Endothelial cell of umbilical vein (primary cell): Measurements from ENCODE around the gene C9orf152. TPM values are rescaled to one million over a fixed set of nuclear protein-coding genes. Genes with fewer than 3 reads are reported as not detected.

Experiments used
- BruUV-seq: library from RNA; stranded (reverse); fragments of 400-500 nt; replicated peaks from 2 replicates; lab custom pipeline; 2021; lab: Mats Ljungman, UMichigan
- CTCF ChIA-PET: fragments of 300-600, 350-600 bp; sonication (Branson Sonifier 250); formaldehyde crosslinking; loops from one replicate; lab custom pipeline; 2021; ENCODE audit warnings: antibody characterized with exemption, inconsistent platforms; lab: Charles Lee
- POLR2A ChIA-PET: fragments of 300-600, 350-600 bp; sonication (Branson Sonifier 250); formaldehyde crosslinking; loops from one replicate; lab custom pipeline; 2021; ENCODE audit warnings: antibody characterized with exemption, inconsistent platforms; lab: Charles Lee
- DNase-seq: peaks from one replicate; pipeline ENCODE4 v3.0.0-alpha.2; 2011; ENCODE audit warnings: low read depth, low spot score
- FAIRE-seq: peaks from 2 replicates; lab custom pipeline; 2011; peaks lifted over from hg19 to GRCh38; lab: Jason Lieb, UNC
- H2AFZ ChIP-seq: 2 replicates; pipeline ENCODE4 v1.6.0; 2012; ENCODE audit warnings: low read depth, low read length, control low read depth, inconsistent platforms
- H3K27ac ChIP-seq: 2 replicates; pipeline ENCODE4 v1.5.1; 2011; ENCODE audit warnings: low read depth, mild to moderate bottlenecking, control low read depth, low read length, moderate library complexity; ENCODE audit not compliant: insufficient read depth
- H3K27me3 ChIP-seq, 2 experiments: 2 replicates each; pipeline versions ENCODE4 v1.6.0 to v1.6.1; 2011; ENCODE audit warnings: low read length in 2 of 2, mixed read lengths in 1 of 2; ENCODE audit not compliant: control insufficient read depth in 2 of 2, insufficient read depth in 2 of 2
- H3K36me3 ChIP-seq, 2 experiments: 2 replicates in 1 of 2; 3 replicates in 1 of 2; pipeline ENCODE4 v1.5.1; 2011; ENCODE audit warnings: low read length in 2 of 2, mild to moderate bottlenecking in 1 of 2, moderate library complexity in 1 of 2; ENCODE audit not compliant: control insufficient read depth in 2 of 2, insufficient read depth in 2 of 2; ENCODE audit errors: extremely low read depth in 1 of 2
- H3K4me1 ChIP-seq: 3 replicates; pipeline ENCODE4 v1.5.1; 2011; ENCODE audit warnings: mild to moderate bottlenecking, low read length; ENCODE audit not compliant: control insufficient read depth, insufficient read depth; ENCODE audit errors: extremely low read depth
- H3K4me2 ChIP-seq: 2 replicates; pipeline ENCODE4 v1.6.1; 2011; ENCODE audit warnings: low read length, control low read depth, mixed read lengths; ENCODE audit not compliant: insufficient read depth
- H3K4me3 ChIP-seq, 3 experiments: fragments of 200-600 bp in 1 of 3; sonication (generic), shearing (Covaris generic) in 1 of 3; replicated peaks in 1 of 3; 2 replicates each; pipeline ENCODE4 v1.5.1; 2011 to 2016; ENCODE audit warnings: control low read depth in 3 of 3, low read length in 3 of 3, mild to moderate bottlenecking in 2 of 3, inconsistent platforms in 1 of 3, low read depth in 1 of 3, moderate library complexity in 1 of 3; ENCODE audit not compliant: insufficient read depth in 1 of 3
- H3K79me2 ChIP-seq: 2 replicates; pipeline ENCODE4 v1.6.0; 2012; ENCODE audit warnings: low read length, inconsistent platforms; ENCODE audit not compliant: control insufficient read depth, insufficient read depth
- H3K9ac ChIP-seq: replicated peaks from 2 replicates; pipeline ENCODE3; 2011; ENCODE audit warnings: low read length, control low read depth; ENCODE audit not compliant: insufficient read depth; ENCODE audit errors: extremely low read depth
- H3K9me1 ChIP-seq: replicated peaks from 3 replicates; pipeline ENCODE4 v1.6.0; 2011; ENCODE audit warnings: mild to moderate bottlenecking, low read length; ENCODE audit not compliant: control insufficient read depth, insufficient read depth; ENCODE audit errors: extremely low read depth
- H3K9me3 ChIP-seq: replicated peaks from 2 replicates; pipeline ENCODE4 v1.5.1; 2012; ENCODE audit warnings: low read length, inconsistent platforms; ENCODE audit not compliant: control insufficient read depth, insufficient read depth
- H4K20me1 ChIP-seq: replicated peaks from 2 replicates; pipeline ENCODE3; 2011; ENCODE audit warnings: mild to moderate bottlenecking, low read length; ENCODE audit not compliant: control insufficient read depth, insufficient read depth; ENCODE audit errors: extremely low read depth
- EZH2 ChIP-seq: IDR thresholded peaks from 2 replicates; pipeline ENCODE4 v1.6.1; 2012; ENCODE audit warnings: borderline replicate concordance, low read depth, mild to moderate bottlenecking, moderate library complexity, low read length, inconsistent platforms; ENCODE audit not compliant: severe bottlenecking
- FOS ChIP-seq: IDR thresholded peaks from 2 replicates; pipeline ENCODE4 v1.6.1; 2011; ENCODE audit warnings: mild to moderate bottlenecking, low read length, moderate library complexity, borderline replicate concordance; ENCODE audit not compliant: insufficient read depth
- GATA2 ChIP-seq: IDR thresholded peaks from 2 replicates; pipeline ENCODE4 v1.7.0; 2011; ENCODE audit warnings: low read depth, mild to moderate bottlenecking, moderate library complexity, mixed read lengths, low read length; ENCODE audit not compliant: insufficient read length, insufficient read depth
- JUN ChIP-seq: IDR thresholded peaks from 2 replicates; pipeline ENCODE4 v1.6.1; 2011; ENCODE audit warnings: borderline replicate concordance, low read depth; ENCODE audit not compliant: insufficient read length, insufficient read depth
- MAX ChIP-seq: IDR thresholded peaks from 2 replicates; pipeline ENCODE4 v1.6.1; 2011; ENCODE audit not compliant: insufficient read depth, insufficient read length
- MYC ChIP-seq: IDR thresholded peaks from one replicate; pipeline ENCODE4 v1.6.1; 2011; ENCODE audit warnings: mild to moderate bottlenecking, low read depth, low read length
- POLR2A ChIP-seq: IDR thresholded peaks from 2 replicates; pipeline ENCODE4 v1.6.1; 2012; ENCODE audit warnings: low read depth, mild to moderate bottlenecking, control low read depth, low read length
- POLR2AphosphoS5 ChIP-seq: IDR thresholded peaks from 2 replicates; pipeline ENCODE4 v1.6.1; 2012; ENCODE audit warnings: low read depth, mild to moderate bottlenecking, control low read depth, low read length, moderate library complexity; ENCODE audit not compliant: insufficient read depth
- dilution Hi-C: fragments of 300-500 bp; cut with MboI; formaldehyde crosslinking; loops from one replicate; pipeline ENCODE4 v1.15.0; 2019; ENCODE audit warnings: low sequenced_read_pairs; ENCODE audit not compliant: extremely low pct_ligation_motif_present
- intact Hi-C: fragments of 100-400 bp; cut with micrococcal nuclease; formaldehyde crosslinking; loops from one replicate; pipeline ENCODE4 v1.10.0; 2022
- polyA plus RNA-seq, 4 experiments: library from polyadenylated mRNA; depleted of rRNA in 3 of 4; stranded (reverse) in 3 of 4; unstranded in 1 of 4; fragments of >200 nt; gene quantifications; 2 replicates each; pipeline versions ENCODE4 v1.2.1 to v1.2.3, GENCODE V29; 2011 to 2012; ENCODE audit warnings: missing spikeins in 1 of 4
- total RNA-seq: library from RNA; stranded (reverse); gene quantifications from 2 replicates; pipeline ENCODE4 v1.2.3, GENCODE V29; 2021
- TF ChIP-seq, protein P1 (sequence below), 2 donors: IDR thresholded peaks; 1 replicate in 1 of 2; 2 replicates in 1 of 2; pipeline ENCODE4 v1.5.1; 2011; ENCODE audit warnings: low read length in 2 of 2, mild to moderate bottlenecking in 2 of 2, moderate library complexity in 2 of 2, control low read depth in 1 of 2, inconsistent platforms in 1 of 2, low read depth in 1 of 2; ENCODE audit not compliant: insufficient read depth in 1 of 2; ENCODE audit errors: extremely low read depth in 1 of 2

C9orf152 gene
- total and polyA plus RNA-seq, 2 donors (not counting 3 experiments of a cell fraction or from before 2014, with no cell fraction given), result not detected

DNA sequence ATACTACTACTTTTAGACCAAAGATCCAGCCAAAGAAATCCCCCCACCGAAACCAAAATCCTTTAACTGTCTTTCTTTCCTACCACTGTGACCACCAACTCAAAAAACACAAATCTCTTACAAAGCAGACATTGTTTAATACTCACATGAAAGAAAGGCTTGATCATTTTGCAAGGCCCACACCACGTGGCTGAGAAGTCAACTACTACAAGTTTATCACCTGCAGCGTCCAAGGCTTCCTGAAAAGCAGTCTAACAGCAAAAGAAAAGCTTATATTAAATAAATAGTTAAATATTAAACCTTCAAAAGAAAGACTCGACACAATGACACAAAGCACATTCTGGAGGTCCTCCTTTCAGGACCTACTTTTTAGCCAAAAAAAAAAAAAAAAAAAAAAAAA lies 43.3 kb upstream of the C9orf152 start:
- ChIA-PET POLR2A (no interaction called here), CTCF (no interaction called here)
- Histone ChIP-seq H3K27ac (no peak overlapping the region), H3K4me3 (no peak overlapping the region), H3K9ac (no peak overlapping the region), H3K36me3 (peaks cover 6 to 8% of the 10 kb centered on the region in 2 experiments), H3K79me2 (peaks cover 83% of the 10 kb centered on the region), H3K27me3 (no peaks in the 10 kb centered on the region), H3K4me2 (no peak overlapping the region), H4K20me1 (no peaks in the 10 kb centered on the region), H3K4me1 (peaks cover 12% of the 10 kb centered on the region), H2AFZ (no peak overlapping the region), H3K9me3 (no peaks in the 10 kb centered on the region), H3K9me1 (no peaks in the 10 kb centered on the region)
- dilution Hi-C loops, result no loop called here
- TF ChIP-seq, protein P1, sequence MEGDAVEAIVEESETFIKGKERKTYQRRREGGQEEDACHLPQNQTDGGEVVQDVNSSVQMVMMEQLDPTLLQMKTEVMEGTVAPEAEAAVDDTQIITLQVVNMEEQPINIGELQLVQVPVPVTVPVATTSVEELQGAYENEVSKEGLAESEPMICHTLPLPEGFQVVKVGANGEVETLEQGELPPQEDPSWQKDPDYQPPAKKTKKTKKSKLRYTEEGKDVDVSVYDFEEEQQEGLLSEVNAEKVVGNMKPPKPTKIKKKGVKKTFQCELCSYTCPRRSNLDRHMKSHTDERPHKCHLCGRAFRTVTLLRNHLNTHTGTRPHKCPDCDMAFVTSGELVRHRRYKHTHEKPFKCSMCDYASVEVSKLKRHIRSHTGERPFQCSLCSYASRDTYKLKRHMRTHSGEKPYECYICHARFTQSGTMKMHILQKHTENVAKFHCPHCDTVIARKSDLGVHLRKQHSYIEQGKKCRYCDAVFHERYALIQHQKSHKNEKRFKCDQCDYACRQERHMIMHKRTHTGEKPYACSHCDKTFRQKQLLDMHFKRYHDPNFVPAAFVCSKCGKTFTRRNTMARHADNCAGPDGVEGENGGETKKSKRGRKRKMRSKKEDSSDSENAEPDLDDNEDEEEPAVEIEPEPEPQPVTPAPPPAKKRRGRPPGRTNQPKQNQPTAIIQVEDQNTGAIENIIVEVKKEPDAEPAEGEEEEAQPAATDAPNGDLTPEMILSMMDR (IDR thresholded peaks at IDR 0.05; ENCODE audit: extremely low read depth in 1 of 2, insufficient read depth in 1 of 2, low read depth in 1 of 2, low read length in 2 of 2), result no peak
- TF ChIP-seq JUN (no peak), GATA2 (no peak), FOS (no peak), POLR2AphosphoS5 (no peak), MAX (no peak), POLR2A (no peak), EZH2 (no peak), MYC (no peak)
- intact Hi-C loops, result loop anchor here (10.0 kb wide), 1 partner anchor 186 kb away; no protein-coding TSS in a partner anchor
- no peak for DNase-seq
- FAIRE-seq, result no peak
- no TSS peak for BruUV-seq
